HG03521 (cell line): ENCODE measurements around the gene MAML3.

ENCODE experiments used
- ATAC-seq: cut with Tn5 transposase; IDR thresholded peaks from one replicate; pipeline ENCODE4 v1.9.1; 2021; ENCODE audit warnings: mild to moderate bottlenecking, moderate library complexity; ENCODE audit not compliant: unreplicated experiment

MAML3 gene

GRCh38 chr4:139674875-139675550 lies 479.0 kb downstream of the MAML3 start:
- no peak for ATAC-seq

- no peak for ATAC-seq
Measured at GRCh38 chr4:139672732-139673131, 481.3 kb downstream of the MAML3 start.

- no peak for ATAC-seq
Measured at GRCh38 chr4:139672215-139672614, 481.8 kb downstream of the MAML3 start.

- no peak for ATAC-seq
Measured at GRCh38 chr4:139670775-139671174, 483.2 kb downstream of the MAML3 start.

- ATAC-seq, result no peak
Measured at GRCh38 chr4:139669890-139670289, 484.1 kb downstream of the MAML3 start.

GRCh38 chr4:139669335-139669734 lies 484.6 kb downstream of the MAML3 start:
- ATAC-seq, result no peak

- no peak for ATAC-seq
Measured at GRCh38 chr4:139668658-139669201, 485.3 kb downstream of the MAML3 start.

GRCh38 chr4:139668036-139668435 lies 485.9 kb downstream of the MAML3 start:
- no peak for ATAC-seq
